RPMI8226 (cell line): ENCODE measurements around the gene TRAPPC12.
"Not testable (repeated sequence)": the region's sequence is repeated elsewhere in the genome, so short reads cannot be mapped to it uniquely, and the experiment has no call there.

Source experiments
- DNase-seq: peaks from one replicate; pipeline ENCODE4 v3.0.0-alpha.2; 2015

Gene TRAPPC12

DNA sequence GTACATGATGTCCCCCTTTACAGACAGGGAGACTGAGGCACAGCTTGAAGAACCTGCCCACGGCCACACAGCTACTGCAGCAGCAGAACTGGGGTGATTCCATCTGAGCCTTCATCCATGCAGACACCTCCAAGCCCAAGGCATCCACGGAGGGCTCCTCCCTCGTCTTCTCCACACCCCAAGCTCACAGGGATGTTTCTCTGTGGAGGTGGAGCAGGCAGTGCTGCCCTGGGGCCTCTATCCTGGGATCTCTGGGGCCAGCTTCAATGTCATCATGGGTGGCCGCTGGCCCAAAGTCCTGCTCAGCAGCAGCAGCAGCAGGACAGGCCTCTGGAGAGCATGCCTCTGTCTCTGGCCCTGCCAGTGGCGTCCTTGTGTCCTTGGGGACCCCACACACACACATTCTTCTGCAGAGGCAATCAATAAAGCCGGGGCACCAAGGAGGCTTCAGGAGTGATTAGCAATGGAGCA lies 108.6 kb downstream of the TRAPPC12 start:
- no peak for DNase-seq

DNA sequence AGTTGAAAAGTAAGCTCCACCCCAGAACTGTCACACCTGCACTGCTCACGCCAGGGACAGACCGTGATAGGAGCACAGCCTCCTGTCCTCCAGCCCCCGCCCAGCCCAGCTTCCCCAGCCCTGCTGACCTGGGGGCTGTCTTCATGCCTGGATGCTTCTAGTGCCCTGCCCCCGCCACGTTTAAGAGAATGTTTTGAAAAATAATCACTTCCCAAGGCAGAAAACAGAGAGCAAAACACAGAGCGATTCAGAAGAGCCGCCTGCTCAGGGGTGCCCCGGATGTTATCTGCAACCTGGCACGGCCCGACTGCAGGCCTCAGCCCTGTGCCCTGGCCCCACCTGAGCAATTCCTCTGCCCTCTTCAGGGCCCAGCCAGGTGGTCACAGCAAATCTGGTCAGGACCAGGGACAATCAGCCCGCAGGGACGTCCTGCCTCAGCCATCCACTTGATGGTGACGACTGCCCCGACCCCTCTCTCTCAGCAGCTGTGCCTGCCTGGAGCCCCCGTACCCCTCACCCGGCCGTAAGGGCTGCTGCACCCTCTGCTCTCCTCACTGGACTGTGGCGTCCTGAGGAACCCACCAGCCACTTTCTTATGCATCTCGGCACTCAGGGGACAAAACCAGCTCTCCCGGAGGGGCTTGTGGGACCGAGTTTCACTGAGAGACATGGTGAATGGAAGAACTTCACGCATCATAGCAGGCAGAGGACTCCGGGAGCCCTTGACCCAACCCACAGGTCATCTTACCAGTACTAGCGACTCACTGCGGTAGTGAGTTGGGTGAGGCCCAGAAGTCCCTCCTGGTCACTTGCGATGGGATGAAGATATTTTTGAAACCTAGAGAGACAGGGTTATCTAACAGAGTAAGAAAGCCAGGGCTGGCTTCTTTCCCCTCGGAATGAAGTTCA lies 109.6 kb downstream of the TRAPPC12 start:
- no peak for DNase-seq

DNA sequence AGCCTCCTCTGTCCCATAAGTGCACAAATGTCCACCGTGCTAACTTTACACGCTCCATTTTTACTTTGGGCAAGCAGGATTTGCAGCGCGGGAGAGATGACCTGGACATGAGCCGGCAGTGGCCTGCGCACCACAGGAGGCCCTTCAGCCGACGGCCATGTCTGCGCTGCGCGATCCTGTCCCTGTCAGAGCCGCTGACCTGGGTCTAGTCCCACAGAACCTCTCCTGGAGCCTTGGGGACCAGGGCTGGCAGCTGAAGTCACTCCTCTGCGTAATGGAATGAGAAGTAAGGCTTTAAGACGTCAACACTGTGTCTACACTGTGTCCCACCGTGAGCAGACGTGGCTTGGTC lies 110.2 kb downstream of the TRAPPC12 start:
- no peak for DNase-seq

DNA sequence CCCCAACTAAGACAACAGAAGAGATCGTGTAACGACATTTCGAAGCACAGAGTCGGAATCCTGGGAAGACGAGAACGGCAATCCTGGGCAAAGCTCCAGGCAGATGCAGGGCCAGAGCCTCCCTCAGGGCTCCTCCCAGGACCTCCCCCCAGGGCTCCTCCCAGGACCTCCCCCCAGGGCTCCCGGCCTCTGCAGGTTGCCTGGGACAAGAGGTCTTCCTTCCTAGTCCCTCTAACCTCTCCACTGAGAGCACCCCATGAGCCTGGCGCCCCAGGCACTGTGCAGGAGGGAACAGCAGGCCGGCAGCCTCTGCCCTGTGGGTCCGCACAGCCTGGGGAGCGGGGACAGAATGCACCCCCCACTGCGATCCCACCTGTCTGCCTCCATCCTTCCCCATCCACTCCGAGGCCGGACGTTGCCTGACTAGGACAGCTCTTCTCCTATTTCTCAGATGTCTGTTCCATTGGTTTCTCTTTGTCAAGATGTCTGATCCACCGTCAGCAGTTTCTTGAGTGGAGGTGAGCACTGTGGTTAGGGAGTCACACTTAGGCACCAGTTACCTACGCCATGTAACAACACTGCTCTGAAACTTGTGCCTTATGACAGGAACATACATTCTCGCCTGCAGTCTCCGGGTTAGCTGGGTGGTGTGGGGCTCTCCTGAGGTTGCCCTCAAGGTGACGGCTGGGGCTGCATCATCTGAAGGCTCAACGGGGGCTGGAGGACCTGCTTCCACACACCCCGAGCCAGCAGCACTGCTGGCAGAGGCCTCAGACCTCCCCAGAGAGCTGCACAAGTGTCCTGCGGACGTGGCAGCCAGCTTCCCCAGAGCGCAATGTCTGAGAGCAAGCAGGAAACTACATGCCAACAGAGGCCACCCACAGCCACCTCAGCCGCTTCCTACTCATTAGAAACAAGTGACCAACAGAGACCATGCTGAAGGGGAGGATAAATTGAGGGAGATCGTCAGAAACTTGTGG lies 111.0 kb downstream of the TRAPPC12 start:
- DNase-seq: no peak

DNA sequence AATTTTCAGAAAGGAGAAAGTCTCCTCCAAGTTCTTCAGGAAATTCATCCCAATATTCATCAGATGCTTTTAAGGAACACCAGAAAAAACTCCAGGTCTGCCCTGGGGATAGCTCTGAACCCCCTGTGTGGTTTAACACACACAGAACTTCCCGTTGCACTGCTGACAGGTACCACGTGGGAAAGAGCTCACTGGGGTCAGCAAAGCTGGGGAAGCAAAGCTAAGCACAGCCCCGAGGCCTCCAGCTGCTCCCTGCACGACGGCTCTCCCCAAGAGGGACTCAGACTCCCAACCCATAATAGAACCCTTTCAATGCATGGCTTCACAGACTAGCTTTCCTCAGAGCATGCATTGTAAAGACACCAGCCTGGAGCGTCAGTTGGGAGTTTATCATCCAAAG lies 111.8 kb downstream of the TRAPPC12 start:
- DNase-seq: no peak

DNA sequence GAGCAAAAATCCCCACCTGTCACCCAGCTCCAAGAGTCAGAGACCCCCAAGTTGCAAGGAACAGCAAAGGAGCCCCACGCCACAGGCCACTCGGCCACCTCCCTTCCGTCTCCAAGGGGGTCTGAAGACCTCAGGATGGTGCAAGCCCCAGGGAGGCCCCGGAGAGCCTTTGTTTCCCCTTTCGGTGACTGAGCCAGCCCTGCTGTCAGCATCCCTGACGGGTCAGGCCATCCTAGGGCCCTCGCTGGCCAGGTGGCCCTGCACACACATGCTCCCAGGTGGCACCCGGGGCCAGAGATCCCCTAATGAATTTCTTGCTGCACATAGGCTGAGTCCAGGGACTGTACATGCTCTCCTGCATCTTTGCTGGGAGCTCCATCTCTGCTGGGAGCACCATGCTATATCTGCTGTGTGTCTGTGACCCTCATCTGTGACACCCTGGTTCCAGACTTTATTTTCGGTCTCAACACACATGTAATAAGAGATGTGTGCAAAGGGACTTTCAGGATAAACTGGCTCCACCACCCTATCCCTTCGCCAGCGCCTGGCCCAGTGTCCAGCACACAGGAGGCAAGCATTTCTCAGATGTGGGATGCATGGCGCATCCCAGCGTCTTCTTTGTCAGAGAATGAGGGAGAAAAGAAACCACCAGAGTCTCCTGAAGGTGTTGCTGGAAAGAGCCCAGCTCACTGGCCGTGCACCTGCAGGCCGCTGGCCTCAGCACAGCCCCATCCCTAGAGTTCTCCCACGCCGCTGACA lies 112.4 kb downstream of the TRAPPC12 start:
- DNase-seq: no peak

DNA sequence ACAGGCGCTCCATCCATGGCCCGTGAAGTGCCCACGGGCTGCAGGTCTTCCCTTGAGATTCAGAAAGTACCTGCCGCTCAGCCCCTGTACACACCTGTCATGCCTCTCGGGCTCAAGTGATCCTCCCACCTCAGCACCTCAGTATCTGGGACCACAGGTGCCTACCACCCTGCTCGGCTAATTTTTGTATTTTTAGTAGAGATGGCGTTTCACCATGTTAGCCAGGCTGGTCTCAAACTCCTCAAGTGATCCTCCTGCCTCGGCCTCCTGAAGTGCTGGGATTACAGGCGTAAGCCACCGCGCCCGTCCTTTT lies 112.9 kb downstream of the TRAPPC12 start:
- not testable (repeated sequence) for DNase-seq

DNA sequence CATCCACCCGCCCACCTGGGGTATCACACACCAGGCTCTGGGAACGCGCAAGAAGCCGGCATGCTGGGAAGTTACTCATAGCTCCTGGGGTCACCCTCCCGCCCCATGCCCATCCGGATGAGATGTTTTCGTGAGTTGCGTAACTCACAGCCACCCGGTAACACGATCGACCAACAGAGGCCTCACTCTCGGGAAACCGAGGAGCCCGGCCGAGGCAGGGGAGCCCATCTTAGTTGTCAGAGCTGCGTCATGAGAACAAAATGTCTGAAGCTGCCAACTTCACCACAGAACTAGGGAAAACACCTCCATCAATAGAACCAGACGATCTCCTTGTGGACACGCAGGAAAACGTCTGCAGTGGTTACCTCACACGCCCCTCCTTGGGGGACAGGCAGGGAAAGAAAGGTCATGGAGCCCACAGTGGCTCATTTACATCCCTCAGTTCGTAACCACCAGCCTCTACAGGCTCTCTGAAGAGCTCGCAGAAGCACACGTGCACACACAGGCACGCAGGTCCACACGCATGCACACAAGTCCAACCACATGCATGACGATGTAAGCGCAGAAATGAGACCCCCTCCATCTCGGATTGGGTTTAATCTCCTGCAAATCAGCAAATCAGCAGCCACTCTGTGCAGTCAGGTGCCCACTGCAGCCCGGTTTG lies 113.6 kb downstream of the TRAPPC12 start:
- no peak for DNase-seq

DNA sequence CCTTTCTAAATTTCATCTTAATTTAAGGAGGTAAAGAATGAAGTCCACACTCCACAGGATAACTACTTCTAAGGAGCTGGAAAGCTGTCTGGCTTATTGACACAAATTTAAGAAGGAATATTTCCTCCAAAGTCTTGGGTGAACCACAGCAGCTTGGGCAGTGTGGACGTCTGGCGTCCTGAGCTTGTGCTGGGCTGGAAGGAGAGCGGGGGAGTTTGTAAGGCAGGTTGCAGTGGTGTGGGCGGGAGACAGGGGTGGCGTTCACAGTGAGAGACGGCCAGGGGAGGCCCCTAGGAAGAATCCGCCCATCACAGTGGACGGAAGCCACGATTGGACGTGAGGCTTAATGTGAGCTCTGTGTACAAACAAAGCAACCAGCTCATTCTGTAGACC lies 114.1 kb downstream of the TRAPPC12 start:
- DNase-seq: no peak

DNA sequence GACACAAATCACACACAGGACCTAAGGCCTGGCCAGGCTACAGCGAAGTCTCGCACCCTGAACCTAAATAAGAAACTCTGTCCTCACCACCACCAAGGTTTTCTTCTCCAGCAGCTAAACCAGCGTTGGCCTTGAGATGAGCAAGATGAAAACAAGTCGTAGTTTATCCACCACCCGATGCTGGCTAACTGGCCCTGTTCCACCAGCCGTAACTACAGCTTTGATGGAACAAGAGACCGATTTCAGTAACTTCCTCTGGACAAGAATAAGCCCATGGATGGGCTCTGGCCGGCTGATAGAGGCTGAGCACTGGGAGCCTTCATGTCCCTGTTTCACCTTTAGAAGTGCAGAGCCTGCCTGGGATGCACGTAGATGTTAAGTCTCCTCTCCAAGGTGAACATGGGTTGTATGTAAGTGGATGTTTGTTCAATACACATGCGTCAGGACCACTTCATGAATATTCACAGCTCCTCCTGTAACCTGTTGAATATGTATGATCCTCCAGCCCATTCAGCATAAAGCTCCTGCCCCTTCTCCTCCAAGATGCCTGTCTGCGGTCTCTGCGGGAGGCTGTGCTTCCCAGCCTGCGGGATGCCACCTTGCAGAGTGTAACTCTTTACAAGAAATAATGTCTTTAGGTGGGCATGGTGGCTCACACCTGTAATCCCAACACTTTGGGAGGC lies 115.6 kb downstream of the TRAPPC12 start:
- DNase-seq: no peak

DNA sequence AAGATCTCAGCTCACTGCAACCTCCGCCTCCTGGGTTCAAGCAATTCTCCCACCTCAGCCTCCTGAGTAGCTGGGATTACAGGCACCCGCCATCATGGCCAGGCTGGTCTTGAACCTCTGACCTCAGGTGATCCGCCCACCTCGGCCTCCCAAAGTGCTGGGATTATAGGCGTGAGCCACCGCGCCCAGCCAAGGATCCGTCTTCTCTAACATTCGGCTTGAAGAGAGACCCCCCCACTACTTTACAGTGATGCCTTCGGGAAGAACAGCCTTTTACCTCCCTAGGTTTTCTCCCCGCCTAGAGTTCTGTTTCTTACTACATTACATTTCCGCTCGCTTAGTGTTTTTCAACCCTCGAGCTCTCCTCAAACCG lies 117.2 kb downstream of the TRAPPC12 start:
- not testable (repeated sequence) for DNase-seq

DNA sequence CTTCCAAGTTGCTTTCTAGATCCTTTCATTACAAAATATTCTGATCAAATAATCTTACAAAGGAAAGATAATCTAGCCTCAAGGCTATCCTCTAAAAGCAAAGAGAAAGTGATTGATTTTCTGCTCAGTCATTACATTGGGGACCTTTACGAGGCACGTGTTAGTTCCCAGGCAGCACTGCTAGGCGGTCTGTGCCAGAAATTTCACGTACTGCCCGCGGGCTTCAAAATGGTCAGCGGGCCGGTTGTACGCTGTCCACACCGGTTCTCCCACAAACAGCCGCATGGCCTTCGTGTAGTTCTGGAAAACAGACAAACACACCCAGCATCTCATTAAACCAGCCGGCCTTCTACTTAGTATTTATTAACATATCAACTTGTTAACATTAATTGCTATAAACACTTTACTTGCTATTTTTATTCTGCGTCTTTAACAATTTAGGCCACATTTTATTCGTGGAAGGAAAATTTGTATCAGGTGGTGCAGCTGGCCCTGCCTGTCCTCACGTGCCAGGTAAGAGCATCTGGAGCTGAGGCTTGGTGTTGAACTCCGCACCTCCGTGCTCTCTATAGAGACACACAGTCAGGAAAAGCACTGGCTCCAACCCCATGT lies 119.4 kb downstream of the TRAPPC12 start:
- DNase-seq: no peak

DNA sequence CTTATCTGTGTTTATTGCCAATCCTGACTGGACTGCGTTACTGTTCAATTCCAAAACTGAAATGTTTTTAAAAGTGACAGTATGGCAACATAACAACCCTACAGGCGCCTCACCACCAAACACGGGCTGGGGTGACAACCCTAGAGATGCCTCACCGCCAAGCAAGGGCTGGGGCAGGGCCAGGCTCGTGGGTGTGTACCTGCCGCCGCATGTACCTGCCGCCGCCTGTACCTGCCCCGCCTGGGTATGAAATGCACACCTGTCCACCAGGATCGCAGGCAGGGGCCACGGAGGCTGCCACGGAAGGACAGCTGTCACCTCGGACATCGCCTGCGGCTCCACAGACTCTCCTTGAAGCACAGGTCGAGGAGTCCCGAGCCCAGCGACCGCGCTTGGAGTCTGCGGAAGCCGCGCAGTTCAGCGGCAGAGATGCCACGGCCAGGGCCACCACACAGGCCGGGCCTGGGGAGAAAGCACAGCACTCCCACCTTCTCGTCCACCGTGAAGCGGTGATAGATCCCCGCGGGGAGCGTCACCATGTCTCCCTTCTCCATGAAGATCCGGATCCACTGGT lies 120.9 kb downstream of the TRAPPC12 start:
- no peak for DNase-seq

DNA sequence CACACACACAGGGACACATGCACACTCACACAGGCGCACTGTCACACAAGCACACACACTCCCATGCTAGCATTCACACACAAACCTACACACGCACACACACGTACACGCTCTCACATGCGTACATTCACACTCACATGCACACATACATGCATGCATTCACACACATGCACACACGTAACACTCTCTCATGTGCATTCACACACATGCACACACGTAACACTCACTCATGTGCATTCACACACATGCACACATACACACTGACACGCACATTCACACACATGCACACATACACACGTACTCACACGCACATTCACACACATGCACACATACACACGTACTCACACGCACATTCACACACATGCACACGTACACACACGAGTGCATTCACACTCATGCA lies 123.6 kb downstream of the TRAPPC12 start:
- DNase-seq: no peak

DNA sequence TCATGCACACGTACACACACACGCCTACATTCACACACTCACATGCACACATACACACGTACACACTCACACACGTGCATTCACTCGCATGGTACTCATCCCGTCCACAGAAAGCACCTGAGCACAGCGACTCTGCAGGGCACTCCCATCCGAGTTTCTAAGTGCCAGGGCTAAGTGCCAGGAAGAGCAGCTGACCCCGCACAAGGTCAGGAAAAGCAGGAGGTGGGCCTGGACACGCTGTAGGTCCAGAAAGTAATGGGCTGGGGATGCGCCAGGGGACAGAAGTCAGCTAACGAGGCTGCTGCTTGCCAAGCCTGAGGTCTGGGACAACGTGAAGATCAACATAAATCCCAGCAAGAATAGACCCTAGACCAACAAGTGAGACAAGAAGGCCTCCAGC lies 124.0 kb downstream of the TRAPPC12 start:
- no peak for DNase-seq

DNA sequence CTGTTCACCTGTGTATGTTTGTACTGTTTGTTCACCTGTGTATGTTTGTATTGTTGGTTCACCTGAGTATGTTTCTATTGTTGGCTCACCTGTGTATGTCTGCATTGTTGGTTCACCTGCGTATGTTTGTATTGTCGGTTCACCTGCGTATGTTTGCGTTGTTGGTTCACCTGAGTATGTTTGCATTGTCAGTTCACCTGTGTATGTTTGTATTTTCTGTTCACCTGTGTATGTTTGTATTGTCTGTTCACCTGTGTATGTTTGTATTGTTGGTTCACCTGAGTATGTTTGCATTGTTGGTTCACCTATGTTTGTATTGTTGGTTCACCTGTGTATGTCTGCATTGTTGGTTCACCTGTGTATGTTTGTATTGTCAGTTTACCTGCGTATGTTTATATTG lies 125.2 kb downstream of the TRAPPC12 start:
- no peak for DNase-seq

DNA sequence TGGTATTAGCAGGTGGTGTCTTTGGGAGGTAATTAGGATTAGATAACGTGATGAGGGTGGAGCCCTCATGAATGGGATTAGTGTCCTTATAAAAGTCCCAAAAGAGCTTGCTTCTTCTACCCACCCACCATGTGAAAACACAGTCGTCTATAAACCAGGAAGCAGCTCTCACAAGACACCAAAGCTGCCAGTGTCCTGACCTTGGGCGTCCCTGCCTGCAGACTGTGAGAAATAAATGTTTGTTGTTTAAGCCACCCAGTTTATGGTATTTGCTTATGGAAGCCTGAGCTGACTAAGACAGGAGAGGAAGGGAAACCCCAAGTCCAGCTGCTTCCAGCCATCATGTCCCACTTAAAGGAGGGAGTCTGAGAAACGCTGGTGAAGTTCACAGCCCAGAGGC lies 126.3 kb downstream of the TRAPPC12 start:
- no peak for DNase-seq

DNA sequence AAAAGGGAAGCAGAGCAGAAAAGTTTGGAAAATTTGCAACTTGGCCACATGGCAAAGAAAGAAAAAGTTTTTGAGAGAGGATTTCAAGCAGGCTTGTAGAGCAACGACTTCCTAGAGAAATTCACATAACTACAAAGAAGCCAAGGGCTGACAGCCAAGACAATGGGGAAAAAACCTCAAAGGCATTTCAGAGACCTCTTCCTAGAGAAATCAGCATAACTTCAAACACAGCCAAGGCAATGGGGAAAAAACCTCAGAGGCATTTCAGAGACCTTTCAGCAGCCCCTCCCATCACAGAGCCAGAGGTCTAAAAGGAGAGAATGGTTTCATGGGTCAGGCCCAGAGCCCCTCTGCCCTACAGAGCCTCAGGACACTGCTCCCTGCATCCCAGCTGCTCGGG lies 132.6 kb downstream of the TRAPPC12 start:
- no peak for DNase-seq

DNA sequence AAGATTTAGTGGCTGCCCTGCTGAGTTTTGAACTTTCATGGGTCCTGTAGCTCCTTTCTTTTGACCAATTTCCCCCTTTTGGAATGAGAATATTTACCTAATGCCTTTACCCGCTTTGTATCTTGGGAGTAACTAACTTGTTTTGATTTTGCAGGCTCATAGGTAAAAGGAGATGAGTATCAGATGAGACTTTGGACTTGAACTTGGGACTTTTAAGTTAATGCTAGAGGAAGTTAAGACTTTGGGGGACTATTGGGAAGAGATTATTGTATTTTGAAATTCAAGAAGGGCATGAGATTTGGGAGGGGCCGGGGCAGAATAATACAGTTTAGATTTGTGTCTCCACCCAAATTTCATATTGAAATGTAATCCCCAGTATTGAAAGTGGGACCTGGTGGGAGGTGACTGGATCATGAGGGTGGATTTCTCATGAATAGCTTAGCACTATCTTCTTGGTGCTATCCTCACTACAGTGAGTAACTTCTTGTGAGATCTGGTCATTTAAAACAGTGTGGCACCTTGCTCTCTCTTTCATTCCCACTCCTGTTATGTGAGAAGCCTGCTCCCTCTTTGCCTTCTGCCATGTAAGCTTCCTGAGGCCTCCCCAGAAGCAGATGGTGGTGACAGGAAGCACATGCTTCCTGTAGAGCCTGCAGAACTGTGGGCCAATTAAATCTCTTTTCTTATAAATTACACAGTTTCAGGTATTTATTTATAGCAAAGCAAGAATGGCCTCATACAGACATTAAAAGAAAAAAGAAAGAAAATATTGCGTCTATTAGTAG lies 133.7 kb downstream of the TRAPPC12 start:
- no peak for DNase-seq

DNA sequence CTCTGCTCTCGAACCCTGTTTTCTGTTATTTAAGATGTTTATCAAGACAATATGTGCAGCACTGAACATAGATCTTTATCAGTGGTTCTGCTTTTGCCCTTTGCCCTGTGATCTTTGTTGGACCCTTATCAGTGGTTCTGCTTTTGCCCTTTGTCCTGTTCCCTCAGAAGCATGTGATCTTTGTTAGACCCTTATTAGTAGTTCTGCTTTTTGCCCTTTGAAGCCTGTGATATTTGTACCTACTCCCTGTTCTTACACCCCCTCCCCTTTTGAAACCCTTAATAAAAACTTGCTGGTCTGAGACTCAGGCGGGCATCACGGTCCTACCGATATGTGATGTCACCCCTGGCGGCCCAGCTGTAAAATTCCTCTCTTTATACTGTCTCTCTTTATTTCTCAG lies 135.9 kb downstream of the TRAPPC12 start:
- DNase-seq: not testable (repeated sequence)
